Small intestine (tissue), 7 donors: ENCODE results near the gene VSIG2. TPM values are rescaled to one million over a fixed set of nuclear protein-coding genes. Genes with fewer than 3 reads are reported as not detected.
A peak's percentile ranks its signal among the peaks of the same experiment; 100 is the strongest.

Source experiments
- DNase-seq, 2 donors: peaks; one replicate each; pipeline versions ENCODE4 v3.0.0 to v3.0.0-alpha.2; 2013
- FAIRE-seq: peaks from 2 replicates; lab custom pipeline; 2012; peaks lifted over from hg19 to GRCh38; lab: Jason Lieb, UNC
- H3K27ac ChIP-seq, 3 donors: one replicate each; pipeline ENCODE4 v1.5.1; 2013; ENCODE audit warnings: low read length in 2 of 3, mild to moderate bottlenecking in 2 of 3, control low read depth in 1 of 3, inconsistent platforms in 1 of 3, low read depth in 1 of 3, moderate library complexity in 1 of 3
- H3K27me3 ChIP-seq, 3 donors: one replicate each; pipeline ENCODE4 v1.6.1; 2013; ENCODE audit warnings: low read length in 3 of 3, inconsistent platforms in 1 of 3; ENCODE audit not compliant: control insufficient read depth in 3 of 3, insufficient read depth in 3 of 3
- H3K36me3 ChIP-seq, 3 donors: one replicate each; pipeline ENCODE4 v1.6.1; 2013; ENCODE audit warnings: low read length in 3 of 3, inconsistent platforms in 1 of 3, low read depth in 1 of 3, mild to moderate bottlenecking in 1 of 3, moderate library complexity in 1 of 3; ENCODE audit not compliant: control insufficient read depth in 3 of 3, insufficient read depth in 2 of 3
- H3K4me1 ChIP-seq, 3 donors: one replicate each; pipeline ENCODE4 v1.6.1; 2013; ENCODE audit warnings: low read length in 2 of 3, inconsistent platforms in 1 of 3, low read depth in 1 of 3, mild to moderate bottlenecking in 1 of 3, moderate library complexity in 1 of 3; ENCODE audit not compliant: control insufficient read depth in 3 of 3, insufficient read depth in 2 of 3
- H3K4me3 ChIP-seq, 3 donors: one replicate each; pipeline ENCODE4 v1.5.1; 2013; ENCODE audit warnings: low read length in 3 of 3, control low read depth in 1 of 3, inconsistent platforms in 1 of 3, low read depth in 1 of 3, mild to moderate bottlenecking in 1 of 3, moderate library complexity in 1 of 3
- H3K9me3 ChIP-seq, 2 donors: one replicate each; pipeline ENCODE4 v1.6.1; 2013; ENCODE audit warnings: low read depth in 1 of 2, low read length in 1 of 2; ENCODE audit not compliant: control insufficient read depth in 2 of 2, insufficient read depth in 1 of 2
- WGBS, 3 donors: extraction: QIAGEN DNeasy Blood & Tissue Kit; methylation state at CpG; one replicate each; pipeline ENCODE4 v1.1.7; 2013; 5-methylcytosine and 5-hydroxymethylcytosine counted together
- polyA plus RNA-seq, 4 donors: library from polyadenylated mRNA; stranded (reverse) in 3 of 4; unstranded in 1 of 4; fragments of 200-250 nt in 3 of 4; fragments of 120-200 nt in 1 of 4; gene quantifications; one replicate each; pipeline versions ENCODE4 v1.2.1 to v1.2.3, GENCODE V29; 2013
- donor health status: healthy with polysubstance abuse.
- donor health status: control.
- donor health status: control.
- donor health status: Bipolar disorder and iron deficiency.
- donor health status: healthy.

Gene VSIG2
- polyA plus RNA-seq, 4 donors = 0.91 to 6.4 TPM; not detected in 2

DNA sequence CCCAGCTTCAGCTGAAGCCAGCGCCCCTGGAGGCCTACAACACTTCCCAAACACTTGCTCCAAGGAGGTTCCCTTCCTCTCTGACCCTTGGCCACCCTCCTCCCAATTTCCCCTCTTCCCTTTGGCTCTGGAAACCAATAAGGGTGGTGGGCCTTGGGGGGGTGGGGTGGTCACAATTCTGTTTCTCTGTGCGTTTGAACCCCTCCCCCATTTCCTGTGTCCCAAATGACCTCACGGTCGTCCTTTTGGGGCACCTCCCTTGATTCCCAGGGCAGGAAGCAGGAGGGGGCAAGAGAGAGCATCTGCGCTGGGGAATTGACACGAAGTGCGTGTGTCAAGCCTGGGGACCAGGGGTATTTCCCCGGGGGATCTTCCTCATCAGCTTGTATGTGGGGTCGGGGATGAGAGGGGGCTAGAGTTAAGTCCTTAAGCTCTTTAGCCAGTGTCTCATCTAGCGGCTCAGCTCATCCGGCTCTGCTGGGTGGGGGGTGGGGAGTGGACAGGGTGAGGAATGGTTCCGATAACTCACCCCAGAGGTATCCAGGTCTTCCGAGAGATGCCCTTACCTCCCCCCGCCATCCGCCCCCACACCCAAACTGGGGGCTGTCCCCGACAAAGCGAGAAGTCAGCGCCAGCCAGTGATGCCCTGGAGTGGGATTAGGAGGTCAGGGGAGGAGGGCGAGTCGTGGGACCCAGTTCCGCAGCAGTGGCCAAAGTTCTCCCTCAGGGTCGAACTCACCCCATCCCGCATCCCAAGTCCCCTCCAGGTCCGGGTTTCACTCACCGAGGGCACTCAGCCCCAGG lies 9.4 kb upstream of the VSIG2 start:
- H3K4me1 ChIP-seq = peaks cover 0 to 40% (median 4%) of the 10 kb centered on the region in 3 donors
- H3K27ac ChIP-seq = peak overlapping the region in 2 of 3 donors; percentile 35 to 56
- peaks cover 0 to 65% (median 15%) of the 10 kb centered on the region in 3 donors for H3K27me3 ChIP-seq
- 11 to 23% (median 23%) methylated on average over 22 to 25 of the region's 25 CpGs for WGBS, 3 donors
- DNase-seq (no peak), FAIRE-seq (no peak)
- peak overlapping the region; percentile 43 to 60 (median 55) for H3K4me3 ChIP-seq
- peaks cover 0 to 6% of the 10 kb centered on the region in 2 donors for H3K9me3 ChIP-seq
- peaks cover 0 to 3% (median 0%) of the 10 kb centered on the region in 3 donors for H3K36me3 ChIP-seq

DNA sequence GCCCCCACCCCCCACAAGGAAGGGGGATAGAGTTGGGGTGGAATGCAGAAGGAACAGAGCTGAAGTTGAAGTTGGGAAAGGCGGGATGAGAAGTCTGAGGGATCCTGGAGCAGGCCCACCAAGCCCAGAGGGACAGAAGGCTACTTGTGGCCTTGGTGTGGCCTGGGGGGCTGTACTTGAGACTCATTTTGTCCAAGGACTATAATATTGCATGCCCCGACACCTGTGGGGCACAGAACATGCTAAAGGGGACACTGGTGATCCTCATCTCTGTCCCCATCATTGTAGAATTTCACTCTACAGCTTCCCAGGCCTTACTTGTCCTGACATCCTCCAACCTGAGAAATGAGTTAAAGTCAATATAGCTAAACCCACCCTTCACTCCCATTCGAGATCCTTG lies 8.8 kb upstream of the VSIG2 start:
- Histone ChIP-seq H3K9me3 (peaks cover 0 to 6% of the 10 kb centered on the region in 2 donors), H3K4me1 (peaks cover 0 to 40% (median 4%) of the 10 kb centered on the region in 3 donors), H3K27me3 (peaks cover 0 to 72% (median 15%) of the 10 kb centered on the region in 3 donors), H3K27ac (peak overlapping the region in 1 of 3 donors; percentile 56), H3K4me3 (peak overlapping the region in 1 of 3 donors; percentile 43), H3K36me3 (peaks cover 0 to 3% (median 0%) of the 10 kb centered on the region in 3 donors)
- FAIRE-seq (no peak), DNase-seq (no peak)
- WGBS, 3 donors = 68 to 84% (median 84%) methylated on average over 3 of the region's 3 CpGs

DNA sequence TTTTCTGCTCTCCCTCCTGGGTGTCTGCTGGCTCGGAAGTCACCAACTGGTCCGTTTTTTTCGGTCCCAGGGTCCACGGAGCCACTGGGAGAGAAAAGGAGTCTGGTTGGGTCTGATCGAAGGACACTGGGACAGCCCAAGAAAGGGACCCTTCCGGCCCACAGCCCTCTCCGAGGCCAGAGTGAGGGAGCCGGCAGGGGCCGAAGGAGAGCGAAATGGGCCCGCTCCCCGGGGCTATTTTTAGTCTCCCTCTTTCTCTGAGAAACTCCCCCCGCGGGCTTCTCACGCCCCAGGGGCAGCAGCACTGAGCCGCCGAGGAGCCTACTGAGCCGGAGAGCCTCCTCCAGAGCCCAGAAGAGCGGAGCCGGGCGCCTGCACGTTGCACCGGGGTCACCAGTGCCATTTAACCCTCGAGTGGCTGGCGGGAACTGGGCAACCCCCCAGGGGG lies 8.2 kb upstream of the VSIG2 start:
- Histone ChIP-seq H3K27me3 (peaks cover 0 to 75% (median 15%) of the 10 kb centered on the region in 3 donors), H3K27ac (peak overlapping the region in 2 of 3 donors; percentile 15 to 56)
- no peak for DNase-seq

DNA sequence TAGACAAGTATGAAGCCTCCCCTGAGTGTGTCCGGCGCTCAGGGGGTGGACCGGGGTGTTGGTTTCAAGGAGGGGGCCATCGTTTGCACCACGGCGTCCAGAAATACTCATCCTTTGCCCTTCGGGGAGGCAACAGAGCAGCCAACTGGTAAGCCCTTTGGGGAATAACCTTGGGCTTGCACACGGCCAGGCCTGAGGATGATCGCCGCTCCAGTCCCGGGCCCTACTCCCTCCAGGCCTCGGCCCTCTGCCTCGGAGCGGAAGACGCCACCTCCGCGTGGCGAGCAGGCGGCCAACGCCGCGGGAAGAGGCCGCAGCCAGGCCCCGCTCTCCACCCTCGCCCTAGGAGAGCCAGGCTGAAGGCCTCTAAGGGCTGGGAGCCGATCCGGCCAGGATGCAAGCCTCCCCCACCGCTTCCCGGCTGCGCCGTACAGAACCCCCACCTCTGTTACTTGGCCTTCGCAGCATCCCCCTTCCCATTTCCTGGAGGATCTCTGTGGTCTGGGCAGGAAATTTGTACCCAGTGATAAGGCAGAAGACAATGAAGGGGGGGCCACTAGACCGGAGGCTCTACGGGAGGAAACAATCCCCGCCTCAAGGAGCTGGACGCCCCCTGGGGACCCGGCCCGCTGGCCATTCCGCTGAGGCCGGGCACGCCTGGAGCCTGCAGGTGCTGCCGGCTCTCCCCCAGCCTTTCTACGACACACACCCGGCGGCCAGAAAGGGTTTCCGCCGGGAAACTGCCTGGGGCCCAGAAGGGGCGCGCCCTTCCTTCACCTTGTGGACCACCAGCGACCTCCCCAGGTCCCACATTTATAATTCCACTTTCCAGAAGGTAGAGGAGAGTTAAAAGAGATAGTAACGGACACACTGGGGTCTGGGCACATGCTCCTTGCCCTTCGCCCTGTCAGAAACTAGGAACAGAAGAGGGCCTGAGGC lies 7.5 kb upstream of the VSIG2 start:
- Histone ChIP-seq H3K27ac (peak overlapping the region in 1 of 3 donors; percentile 72), H3K4me3 (peak overlapping the region in 1 of 3 donors; percentile 43), H3K36me3 (no peaks in the 10 kb centered on the region), H3K9me3 (peaks cover 0 to 6% of the 10 kb centered on the region in 2 donors), H3K27me3 (peaks cover 0 to 80% (median 15%) of the 10 kb centered on the region in 3 donors), H3K4me1 (peaks cover 0 to 40% (median 4%) of the 10 kb centered on the region in 3 donors)
- DNase-seq (no peak), FAIRE-seq (no peak)
- WGBS, 3 donors = 17 to 40% (median 25%) methylated on average over 48 to 52 of the region's 52 CpGs

More for the DNA sequence above, 8.2 kb upstream of the VSIG2 start:
- H3K9me3 ChIP-seq = peaks cover 0 to 6% of the 10 kb centered on the region in 2 donors
- WGBS, 3 donors = 22 to 45% (median 45%) methylated on average over 25 of the region's 25 CpGs
- FAIRE-seq = no peak
- peaks cover 0 to 40% (median 4%) of the 10 kb centered on the region in 3 donors for H3K4me1 ChIP-seq
- H3K36me3 ChIP-seq = no peaks in the 10 kb centered on the region
- peak overlapping the region in 1 of 3 donors; percentile 43 for H3K4me3 ChIP-seq

DNA sequence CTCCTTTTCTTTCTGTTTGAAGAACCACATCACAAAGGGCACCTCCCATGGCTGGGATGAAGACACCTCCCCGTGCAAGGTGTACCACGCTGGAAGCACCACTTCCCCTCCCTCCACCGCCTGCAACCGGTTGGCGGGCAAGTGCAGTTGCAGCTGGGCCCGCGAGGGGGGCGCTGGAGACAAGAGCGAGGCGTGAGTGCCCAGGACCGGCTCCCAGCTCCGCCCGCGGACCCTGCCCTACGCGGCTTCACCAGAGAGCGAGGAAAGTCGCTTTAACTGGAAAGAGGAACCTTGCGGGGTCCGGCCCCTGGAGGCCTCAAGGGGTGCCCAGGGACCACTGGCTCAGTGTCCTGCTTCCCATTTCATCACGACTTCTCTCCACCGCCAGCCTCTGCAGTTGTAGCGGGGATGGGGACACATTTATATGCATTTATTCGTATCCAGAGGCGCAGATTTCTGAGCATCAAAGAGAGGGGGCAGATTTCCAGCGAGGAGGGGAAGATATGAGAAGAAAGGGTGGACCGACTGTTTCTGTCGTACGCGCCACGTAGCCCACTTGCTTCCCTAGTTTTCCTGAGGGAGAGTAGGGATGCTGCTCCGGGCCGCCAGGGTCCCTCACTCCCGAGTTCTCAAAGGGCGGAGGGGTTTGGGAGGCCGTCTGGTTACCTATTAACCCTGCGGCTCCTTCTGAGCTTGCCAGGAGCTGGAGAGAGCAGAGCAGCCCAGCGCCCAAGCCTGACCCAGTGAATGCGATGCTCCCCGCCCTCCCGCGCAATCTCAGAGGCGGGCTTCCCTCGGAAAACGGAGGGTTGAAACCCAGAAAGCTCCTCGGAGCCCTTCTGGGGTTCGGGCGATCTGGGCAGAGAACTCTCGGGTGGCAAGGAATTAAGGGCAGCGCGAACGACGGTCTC lies 6.6 kb upstream of the VSIG2 start:
- DNase-seq = peak; percentile 85 to 92
- Histone ChIP-seq H3K27me3 (peaks cover 0 to 88% (median 15%) of the 10 kb centered on the region in 3 donors), H3K27ac (peak overlapping the region in 2 of 3 donors; percentile 38 to 72), H3K4me3 (peak overlapping the region in 2 of 3 donors; percentile 18 to 30), H3K4me1 (peaks cover 0 to 40% (median 4%) of the 10 kb centered on the region in 3 donors), H3K36me3 (no peaks in the 10 kb centered on the region), H3K9me3 (peaks cover 0 to 6% of the 10 kb centered on the region in 2 donors)
- 2 to 10% (median 7%) methylated on average over 52 to 53 of the region's 53 CpGs for WGBS, 3 donors
- FAIRE-seq = no peak

DNA sequence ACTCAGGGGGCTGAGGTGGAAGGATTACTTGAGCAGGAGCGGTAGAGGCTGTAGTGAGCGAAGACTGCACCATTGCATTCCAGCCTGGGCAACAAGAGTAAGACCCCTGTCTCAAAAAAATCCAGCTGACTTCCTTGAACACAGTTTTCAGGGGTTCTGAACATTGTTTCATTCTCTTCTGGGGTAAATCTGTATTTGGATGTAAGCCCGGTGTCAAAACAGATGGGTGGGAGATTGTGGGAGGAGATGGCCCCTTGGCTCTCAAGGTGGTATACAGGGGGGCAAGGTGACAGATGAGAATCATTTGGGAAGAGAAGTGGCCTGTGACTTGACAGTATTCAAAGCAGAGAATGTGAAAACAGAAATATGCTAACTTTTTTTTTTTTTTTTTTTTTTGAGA lies 5.3 kb upstream of the VSIG2 start:
- 55 to 75% (median 63%) methylated on average over 3 of the region's 3 CpGs for WGBS, 3 donors
- Histone ChIP-seq H3K27ac (no peak overlapping the region), H3K27me3 (peaks cover 0 to 91% (median 15%) of the 10 kb centered on the region in 3 donors), H3K4me3 (no peak overlapping the region), H3K4me1 (peaks cover 0 to 35% (median 2%) of the 10 kb centered on the region in 3 donors), H3K36me3 (no peaks in the 10 kb centered on the region), H3K9me3 (peaks cover 0 to 6% of the 10 kb centered on the region in 2 donors)
- DNase-seq (no peak), FAIRE-seq (no peak)

DNA sequence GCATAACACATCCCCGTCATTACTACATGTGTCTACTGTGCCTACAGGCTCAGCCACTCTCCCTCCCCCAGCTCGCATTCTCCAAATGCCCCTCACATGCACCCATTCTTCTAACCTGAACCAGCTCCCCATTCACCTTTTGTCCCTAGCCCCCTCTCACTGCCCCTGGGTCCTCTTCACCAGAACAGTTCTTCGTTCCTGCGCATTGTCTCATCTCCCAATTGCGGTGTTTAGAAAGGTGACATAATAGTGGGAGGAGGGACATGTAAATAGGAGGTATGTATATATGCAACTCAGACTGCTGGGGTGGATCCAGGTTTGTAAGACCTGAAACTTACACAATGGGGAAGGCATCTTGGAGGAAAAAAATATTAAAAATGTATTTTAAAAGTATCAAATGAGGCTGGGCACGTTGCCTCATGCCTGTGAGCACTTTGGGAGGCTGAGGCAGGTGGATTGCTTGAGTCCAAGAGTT lies 4.7 kb upstream of the VSIG2 start:
- 51 to 79% (median 57%) methylated on average over 6 of the region's 6 CpGs for WGBS, 3 donors
- Histone ChIP-seq H3K4me3 (no peak overlapping the region), H3K27me3 (peaks cover 0 to 93% (median 15%) of the 10 kb centered on the region in 3 donors), H3K4me1 (peaks cover 0 to 38% (median 2%) of the 10 kb centered on the region in 3 donors), H3K9me3 (peaks cover 0 to 6% of the 10 kb centered on the region in 2 donors), H3K27ac (no peak overlapping the region), H3K36me3 (no peaks in the 10 kb centered on the region)
- FAIRE-seq = no peak
- no peak for DNase-seq
